GM12801 (cell line): Measurements from ENCODE around the gene SARM1.

Experiments
- TF ChIP-seq, protein P1 (sequence below): IDR thresholded peaks from one replicate; pipeline ENCODE4 v1.5.1; 2011; ENCODE audit warnings: control low read depth; ENCODE audit not compliant: insufficient read length; ENCODE audit errors: extremely low read depth

The SARM1 gene

DNA sequence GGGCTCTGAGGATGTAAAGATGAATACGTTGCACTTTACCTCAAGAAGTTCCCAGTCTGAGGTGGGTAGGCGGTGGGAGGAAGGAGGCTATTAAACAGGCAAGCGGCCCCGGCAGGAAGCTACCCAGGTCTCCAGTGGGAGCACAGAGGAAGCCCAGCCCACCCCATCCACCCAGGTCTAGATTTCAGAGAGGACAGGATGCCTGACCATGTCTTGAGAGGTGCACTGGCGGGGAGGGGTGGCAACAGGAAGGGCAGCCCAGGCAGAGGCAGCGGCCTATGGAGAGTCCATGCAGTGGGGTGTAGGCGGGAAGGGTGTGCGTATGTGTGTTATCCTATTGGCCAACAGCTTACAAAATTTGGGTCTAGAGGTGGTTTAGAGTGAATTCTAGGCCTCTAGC is 13.9 kb downstream of the SARM1 start:
- TF ChIP-seq, protein P1, sequence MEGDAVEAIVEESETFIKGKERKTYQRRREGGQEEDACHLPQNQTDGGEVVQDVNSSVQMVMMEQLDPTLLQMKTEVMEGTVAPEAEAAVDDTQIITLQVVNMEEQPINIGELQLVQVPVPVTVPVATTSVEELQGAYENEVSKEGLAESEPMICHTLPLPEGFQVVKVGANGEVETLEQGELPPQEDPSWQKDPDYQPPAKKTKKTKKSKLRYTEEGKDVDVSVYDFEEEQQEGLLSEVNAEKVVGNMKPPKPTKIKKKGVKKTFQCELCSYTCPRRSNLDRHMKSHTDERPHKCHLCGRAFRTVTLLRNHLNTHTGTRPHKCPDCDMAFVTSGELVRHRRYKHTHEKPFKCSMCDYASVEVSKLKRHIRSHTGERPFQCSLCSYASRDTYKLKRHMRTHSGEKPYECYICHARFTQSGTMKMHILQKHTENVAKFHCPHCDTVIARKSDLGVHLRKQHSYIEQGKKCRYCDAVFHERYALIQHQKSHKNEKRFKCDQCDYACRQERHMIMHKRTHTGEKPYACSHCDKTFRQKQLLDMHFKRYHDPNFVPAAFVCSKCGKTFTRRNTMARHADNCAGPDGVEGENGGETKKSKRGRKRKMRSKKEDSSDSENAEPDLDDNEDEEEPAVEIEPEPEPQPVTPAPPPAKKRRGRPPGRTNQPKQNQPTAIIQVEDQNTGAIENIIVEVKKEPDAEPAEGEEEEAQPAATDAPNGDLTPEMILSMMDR = no peak

DNA sequence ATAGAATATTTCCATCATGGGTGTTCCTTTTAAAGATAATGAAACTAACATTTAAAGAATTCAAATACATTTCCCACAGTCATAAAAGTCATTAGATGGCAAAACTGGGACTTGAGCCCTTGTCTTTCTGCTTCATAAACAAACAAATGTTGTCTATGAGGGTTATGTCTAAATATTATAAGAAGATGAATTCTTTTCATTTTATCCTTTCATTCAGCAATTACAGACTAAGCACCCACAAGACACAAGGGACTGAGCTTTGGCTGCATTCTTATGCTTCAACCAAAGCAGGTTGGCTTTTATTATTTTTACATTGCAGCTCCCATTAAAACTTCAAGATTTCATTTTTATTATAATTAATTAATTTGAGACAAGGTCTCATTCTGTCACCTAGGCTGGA is 14.9 kb downstream of the SARM1 start:
- TF ChIP-seq, protein P1 = no peak

DNA sequence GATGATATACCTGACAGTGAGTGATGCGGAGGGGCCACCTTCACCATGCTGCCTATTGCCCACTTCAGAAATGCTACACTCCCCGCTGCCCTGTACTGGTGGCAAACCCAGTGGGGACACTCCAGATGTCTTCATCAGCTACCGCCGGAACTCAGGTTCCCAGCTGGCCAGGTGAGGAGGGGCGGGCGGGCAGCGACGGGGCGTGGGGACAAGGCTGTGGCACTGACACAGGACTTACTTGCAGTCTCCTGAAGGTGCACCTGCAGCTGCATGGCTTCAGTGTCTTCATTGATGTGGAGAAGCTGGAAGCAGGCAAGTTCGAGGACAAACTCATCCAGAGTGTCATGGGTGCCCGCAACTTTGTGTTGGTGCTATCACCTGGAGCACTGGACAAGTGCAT is 16.6 kb downstream of the SARM1 start:
- TF ChIP-seq, protein P1 = no peak

DNA sequence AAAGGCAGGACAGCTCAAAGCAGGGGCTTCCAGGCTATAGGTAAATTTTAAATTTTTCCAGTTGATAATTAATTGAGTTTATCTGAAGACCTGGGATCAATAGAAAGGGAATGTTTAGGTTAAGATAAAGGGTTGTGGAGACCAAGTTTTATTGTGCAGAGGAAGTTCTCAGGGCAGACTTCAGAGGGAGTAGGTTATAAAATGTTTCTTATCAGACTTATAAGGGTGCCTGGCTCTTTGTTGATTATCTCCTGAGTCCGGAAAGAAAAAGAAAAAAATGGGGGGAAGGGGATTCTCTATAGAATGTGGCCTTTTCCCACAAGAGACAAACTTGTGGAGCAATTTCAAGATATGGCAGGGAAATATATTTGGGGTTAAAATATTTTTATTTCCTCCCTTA is 18.6 kb downstream of the SARM1 start:
- TF ChIP-seq, protein P1 = no peak

DNA sequence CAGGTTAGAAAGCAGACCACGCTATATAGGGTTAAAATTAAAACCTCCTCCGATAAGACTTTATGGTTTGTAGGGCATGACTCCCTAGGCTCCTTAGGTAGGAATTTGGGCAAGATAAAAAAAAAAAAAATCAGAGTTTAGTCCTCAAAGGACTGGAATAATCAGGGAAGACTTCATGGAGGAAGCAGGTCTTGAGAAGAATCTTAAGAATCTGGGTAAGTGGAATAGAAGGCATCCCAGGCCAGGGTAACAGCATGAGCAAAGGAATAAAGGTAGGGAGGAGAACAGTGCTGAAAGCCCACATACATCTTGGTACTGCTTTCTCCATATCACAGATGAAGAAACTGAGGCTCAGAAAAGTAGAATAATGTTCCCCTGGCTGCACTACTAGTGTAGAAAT is 19.1 kb downstream of the SARM1 start:
- TF ChIP-seq, protein P1 = no peak

DNA sequence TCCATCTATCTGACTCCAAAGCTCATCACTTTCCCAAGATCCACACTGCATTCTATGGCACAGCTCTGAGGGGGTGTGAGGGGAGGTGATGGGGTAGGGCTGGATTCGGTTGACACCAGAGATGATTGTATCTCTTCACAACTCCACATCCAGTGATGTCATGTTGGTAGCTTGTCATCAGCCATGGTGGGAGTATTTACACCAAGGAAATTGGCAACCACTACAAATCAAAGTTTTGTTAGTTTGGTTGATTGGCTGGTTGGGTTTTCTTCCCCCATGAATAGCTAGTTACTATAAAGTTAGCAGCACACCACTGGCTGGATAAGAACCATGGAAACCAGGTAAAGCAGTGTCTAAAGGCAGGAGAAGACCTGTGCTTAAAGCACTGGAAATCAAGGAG is 19.5 kb downstream of the SARM1 start:
- TF ChIP-seq, protein P1 = no peak

DNA sequence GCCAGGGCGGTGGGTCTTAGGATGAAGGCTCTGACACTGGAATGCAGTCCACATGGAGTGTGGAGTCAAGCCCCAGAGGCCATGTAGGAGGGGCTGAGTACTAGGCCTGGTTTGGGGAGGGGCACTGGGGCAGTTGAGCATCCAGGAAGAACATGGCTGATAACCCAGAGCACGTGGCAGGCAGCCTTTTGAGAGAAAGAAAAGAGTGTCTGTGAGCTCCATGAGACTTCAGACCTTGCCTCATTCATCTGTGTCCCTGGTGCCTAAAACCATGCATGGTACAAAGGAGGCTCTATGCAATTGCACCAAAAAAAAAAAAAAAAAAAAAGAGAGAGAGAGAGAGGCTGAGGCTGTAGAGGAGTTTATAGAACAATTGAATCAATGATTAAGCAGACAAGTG is 19.9 kb downstream of the SARM1 start:
- TF ChIP-seq, protein P1 = no peak

DNA sequence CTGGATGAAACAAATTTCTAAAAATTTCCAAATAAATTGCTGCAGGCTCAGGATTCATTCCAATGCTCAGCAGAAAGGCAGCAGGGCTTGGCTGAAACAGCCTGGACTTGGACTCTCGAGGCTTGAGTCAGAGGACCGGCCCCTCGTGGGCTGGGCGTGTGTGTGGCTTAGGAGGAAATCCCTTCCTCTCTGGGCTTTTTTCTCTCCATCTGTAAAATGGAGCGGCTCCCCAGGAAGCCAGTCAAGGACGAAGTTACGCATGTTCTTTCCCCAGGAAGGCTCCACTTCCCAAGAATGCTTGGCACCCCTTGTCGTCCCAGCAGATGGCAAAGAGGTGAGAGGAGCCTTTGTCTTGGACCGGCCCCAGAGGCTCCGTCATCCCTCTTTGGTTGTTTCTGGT is 21.0 kb downstream of the SARM1 start:
- TF ChIP-seq, protein P1 = no peak
